ENCODE results near the gene FKBP2. TPM values are rescaled to one million over a fixed set of nuclear protein-coding genes. Genes with fewer than 3 reads are reported as not detected.

Gene FKBP2
- total and polyA plus RNA-seq, 2 of the 4 experiments (the other 2 are of a cell fraction): 36.2 to 76.4 TPM

DNA sequence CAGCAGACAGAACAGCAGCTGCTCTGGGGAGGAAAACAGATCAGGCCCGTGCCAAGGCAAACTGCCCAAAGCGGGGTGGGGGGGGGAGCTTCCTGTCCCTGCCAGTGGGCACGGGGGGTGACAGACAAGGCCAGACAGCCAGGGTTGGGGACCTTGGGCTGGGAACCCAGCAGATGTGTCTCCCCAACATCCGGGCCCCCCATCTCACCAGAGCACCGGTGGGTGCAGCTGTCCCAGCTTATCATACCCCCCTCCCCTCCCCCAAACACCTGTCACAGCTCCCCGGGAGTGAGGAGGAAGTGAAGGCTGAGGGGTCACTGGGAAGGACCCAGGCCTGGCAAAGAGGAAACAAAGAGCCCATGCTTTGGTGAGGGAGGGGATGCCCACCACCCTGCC lies 4.5 kb downstream of the FKBP2 start:
- peak overlapping the region; percentile 77 for H3K9ac ChIP-seq (ENCODE audit: low read depth, low read length)
- peak overlapping the region; percentile 98 for H3K27ac ChIP-seq (ENCODE audit: insufficient read depth, low read length)
- H3K9me1 ChIP-seq (ENCODE audit: insufficient read depth, low read length): peaks cover 7% of the 10 kb centered on the region
- BruUV-seq (replicated peaks): no TSS peak
- DNase-seq: no peak
- peaks cover 26% of the 10 kb centered on the region for H4K20me1 ChIP-seq (ENCODE audit: insufficient read depth, low read length)
- H3K23ac ChIP-seq (ENCODE audit: low read depth, low read length): peak overlapping the region; percentile 95
- peak overlapping the region; percentile 89 for H2AFZ ChIP-seq (replicated peaks; ENCODE audit: low read length, poor library complexity)
- H4K91ac ChIP-seq (ENCODE audit: insufficient read depth, low read depth, low read length): peak overlapping the region; percentile 98
- H4K5ac ChIP-seq (ENCODE audit: low read depth, low read length): peak overlapping the region; percentile 38; the same call in 1 of the 2 replicates
- H3K9me3 ChIP-seq (ENCODE audit: control insufficient read depth, insufficient read depth, low read length): no peaks in the 10 kb centered on the region
- H3K18ac ChIP-seq (ENCODE audit: low read depth, low read length): peak overlapping the region; percentile 49; the same call in 1 of the 2 replicates
- ChIA-PET CTCF (interaction anchor here (2.1 kb wide), 1 partner anchor 55 kb away, joined by 7 read pairs; no protein-coding TSS in a partner anchor), POLR2A (ENCODE audit: unreplicated experiment) (no interaction called here)
- H3K4ac ChIP-seq (ENCODE audit: low read depth, low read length): peak overlapping the region; percentile 99
- peak overlapping the region; percentile 95 for H3K4me3 ChIP-seq (ENCODE audit: insufficient read depth, low read depth, low read length)
- H3K36me3 ChIP-seq (ENCODE audit: control insufficient read depth, insufficient read depth, low read length): peaks cover 12% of the 10 kb centered on the region
- dilution Hi-C loops (cut with HindIII; ENCODE audit: low sequenced_read_pairs, unreplicated experiment) (no loop called here), in situ Hi-C loops (cut with MboI; ENCODE audit: low sequenced_read_pairs) (no loop called here), intact Hi-C loops (cut with micrococcal nuclease) (no loop called here)
- peak overlapping the region; percentile 96 for H3K4me2 ChIP-seq (ENCODE audit: low read depth, low read length)
- ATAC-seq (ENCODE audit: low read depth): no peak
- H4K8ac ChIP-seq (ENCODE audit: low read depth in 2 of 2, low read length in 2 of 2): peak overlapping the region; percentile 65 to 79; a peak in 3 of 4 replicates
- peak overlapping the region; percentile 98 for H2BK5ac ChIP-seq (ENCODE audit: low read depth, low read length, poor library complexity, severe bottlenecking)
- H2AK5ac ChIP-seq (ENCODE audit: low read depth, low read length): peak overlapping the region; percentile 100
- H3K27me3 ChIP-seq (ENCODE audit: control insufficient read depth, insufficient read depth, low read length): no peaks in the 10 kb centered on the region
- H2BK120ac ChIP-seq (ENCODE audit: low read depth, low read length): peak overlapping the region; percentile 73
- peaks cover 8% of the 10 kb centered on the region for H3K4me1 ChIP-seq (ENCODE audit: control insufficient read depth, insufficient read depth, low read length)
- peak overlapping the region; percentile 81 for H3K14ac ChIP-seq (replicated peaks; ENCODE audit: low read depth, low read length)
- H3K79me1 ChIP-seq (ENCODE audit: low read depth in 1 of 2, low read length in 2 of 2): peaks cover 10 to 31% of the 10 kb centered on the region in 2 experiments; a peak in 3 of 4 replicates
- peak overlapping the region; percentile 52; the same call in 1 of the 3 replicates for H2BK15ac ChIP-seq (ENCODE audit: low read depth, low read length)
- no peak overlapping the region for H2BK20ac ChIP-seq (ENCODE audit: low read depth, low read length)
- no CpG with 5 or more reads among the region's 6 CpGs for WGBS, 2 experiments (ENCODE audit: extremely low coverage in 2 of 2, insufficient read length in 1 of 2)
- TF ChIP-seq POLR2A (IDR thresholded peaks at IDR 0.05; ENCODE audit: low read depth, low read length) (no peak), BHLHE40 (IDR thresholded peaks at IDR 0.05; ENCODE audit: low read depth, low read length) (peak; percentile 39; the same call in 1 of the 2 replicates)
- H2AK9ac ChIP-seq (replicated peaks; ENCODE audit: low read depth, low read length, poor library complexity): peak overlapping the region; percentile 100
- H3K56ac ChIP-seq (ENCODE audit: extremely low read depth, insufficient read depth, low read length): peak overlapping the region; percentile 86
